Measurements from ENCODE around the gene SLC8A1.

Gene SLC8A1

DNA sequence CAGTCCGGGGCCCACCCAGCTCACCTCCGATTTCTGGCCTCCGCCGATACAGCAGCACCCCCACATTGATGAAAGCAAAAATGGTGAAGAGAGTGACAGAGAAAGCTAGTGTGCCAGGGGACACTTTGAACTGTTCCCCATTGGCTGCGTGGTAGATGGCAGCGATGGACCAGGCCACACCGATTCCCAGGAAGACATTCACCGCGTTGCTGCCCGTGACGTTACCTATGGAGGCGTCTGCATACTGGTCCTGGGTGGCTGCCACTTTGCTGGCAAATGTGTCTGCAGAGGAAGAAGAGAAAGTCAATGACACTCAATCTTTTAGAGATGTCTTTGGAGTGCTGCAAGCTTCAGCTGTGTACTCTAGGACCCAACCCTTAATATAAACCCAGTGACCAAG, 336.5 kb downstream of the SLC8A1 start:
- H3K9me3 ChIP-seq (ENCODE audit: insufficient read depth, low read length, severe bottlenecking): no peaks in the 10 kb centered on the region
- no peak overlapping the region for H3K4me2 ChIP-seq (ENCODE audit: insufficient read depth, low read length)
- H3K27me3 ChIP-seq (ENCODE audit: insufficient read depth, low read length, poor library complexity): no peaks in the 10 kb centered on the region
- no peak overlapping the region for H3K27ac ChIP-seq (ENCODE audit: low read length)
- no peak for TF ChIP-seq EZH2 (IDR thresholded peaks at IDR 0.05; ENCODE audit: borderline replicate concordance, low read depth, low read length, severe bottlenecking)
- no peak overlapping the region for H2AFZ ChIP-seq (ENCODE audit: low read depth, low read length)
- no peak for ATAC-seq (ENCODE audit: insufficient read depth, low read depth)
- no peak overlapping the region for H3K4me3 ChIP-seq (ENCODE audit: low read depth in 1 of 2, low read length in 2 of 2)
- H3K36me3 ChIP-seq (ENCODE audit: insufficient read depth, low read length): peaks cover 33% of the 10 kb centered on the region
- H3K4me1 ChIP-seq (ENCODE audit: insufficient read depth, low read length): no peaks in the 10 kb centered on the region
- no peaks in the 10 kb centered on the region for H4K20me1 ChIP-seq (ENCODE audit: insufficient read depth, low read length)
- no peaks in the 10 kb centered on the region for H3K79me2 ChIP-seq (ENCODE audit: insufficient read depth, low read length)
- no peak overlapping the region for H3K9ac ChIP-seq (ENCODE audit: low read depth, low read length)
- DNase-seq: no peak

DNA sequence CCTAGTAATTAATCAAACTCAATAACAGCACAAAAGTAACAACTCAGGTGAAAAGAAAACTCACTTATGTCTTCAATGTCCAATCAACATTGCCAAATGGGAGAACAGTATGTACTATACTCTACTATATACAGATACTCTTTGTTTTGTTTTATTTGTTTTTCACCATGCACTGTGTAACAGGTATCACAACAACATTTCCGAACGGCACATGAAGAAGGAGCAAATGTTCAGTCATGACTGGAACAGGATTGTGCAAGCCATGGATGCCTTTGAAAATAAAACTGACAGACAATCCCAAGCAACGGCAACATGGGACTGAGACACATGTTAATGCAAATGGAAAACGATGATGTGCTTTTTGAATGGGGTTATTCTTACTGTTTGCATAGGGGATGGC, 337.9 kb downstream of the SLC8A1 start:
- Histone ChIP-seq H3K36me3 (ENCODE audit: insufficient read depth, low read length) (peaks cover 38% of the 10 kb centered on the region), H3K9me3 (ENCODE audit: insufficient read depth, low read length, severe bottlenecking) (no peaks in the 10 kb centered on the region), H3K9ac (ENCODE audit: low read depth, low read length) (no peak overlapping the region), H3K79me2 (ENCODE audit: insufficient read depth, low read length) (no peaks in the 10 kb centered on the region), H3K27me3 (ENCODE audit: insufficient read depth, low read length, poor library complexity) (no peaks in the 10 kb centered on the region), H2AFZ (ENCODE audit: low read depth, low read length) (no peak overlapping the region), H4K20me1 (ENCODE audit: insufficient read depth, low read length) (no peaks in the 10 kb centered on the region), H3K4me1 (ENCODE audit: insufficient read depth, low read length) (no peaks in the 10 kb centered on the region), H3K4me3 (ENCODE audit: low read depth in 1 of 2, low read length in 2 of 2) (no peak overlapping the region), H3K27ac (ENCODE audit: low read length) (no peak overlapping the region), H3K4me2 (ENCODE audit: insufficient read depth, low read length) (no peak overlapping the region)
- DNase-seq (no peak), ATAC-seq (ENCODE audit: insufficient read depth, low read depth) (no peak)
- no peak for TF ChIP-seq EZH2 (IDR thresholded peaks at IDR 0.05; ENCODE audit: borderline replicate concordance, low read depth, low read length, severe bottlenecking)

DNA sequence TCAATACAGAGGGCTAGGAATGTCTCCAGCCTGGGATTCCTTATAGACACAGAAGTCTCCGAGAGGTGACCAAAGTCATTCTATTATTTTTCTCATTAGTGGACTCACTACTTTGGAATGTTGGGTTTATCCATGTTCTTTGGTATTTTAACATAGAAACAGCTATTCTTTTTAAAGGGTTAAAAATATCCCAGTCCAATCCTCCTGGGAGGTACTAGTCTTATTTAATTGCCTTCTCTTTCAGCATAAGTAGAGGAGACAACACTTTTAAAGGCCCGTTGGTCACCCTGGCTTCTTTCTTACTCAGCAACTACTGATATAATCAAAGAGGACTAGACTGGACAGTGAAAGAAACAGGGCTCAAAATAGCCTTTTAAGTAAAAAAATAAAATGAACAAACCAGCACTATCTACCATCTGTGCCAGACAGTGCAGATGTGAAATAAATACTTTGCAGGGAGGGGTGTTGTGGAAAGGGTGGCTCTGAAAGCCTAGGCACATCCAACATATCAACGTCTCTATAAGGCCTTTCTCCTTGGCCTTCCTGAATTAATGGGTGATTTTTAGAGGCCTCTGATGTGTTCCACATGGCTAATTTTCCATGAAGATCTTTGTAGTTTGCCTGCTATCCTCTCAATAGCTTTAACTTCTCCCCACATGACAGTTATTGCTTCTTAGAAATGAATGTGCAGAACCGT, 338.5 kb downstream of the SLC8A1 start:
- no peak for TF ChIP-seq EZH2 (IDR thresholded peaks at IDR 0.05; ENCODE audit: borderline replicate concordance, low read depth, low read length, severe bottlenecking)
- TF ChIP-seq, protein P1, sequence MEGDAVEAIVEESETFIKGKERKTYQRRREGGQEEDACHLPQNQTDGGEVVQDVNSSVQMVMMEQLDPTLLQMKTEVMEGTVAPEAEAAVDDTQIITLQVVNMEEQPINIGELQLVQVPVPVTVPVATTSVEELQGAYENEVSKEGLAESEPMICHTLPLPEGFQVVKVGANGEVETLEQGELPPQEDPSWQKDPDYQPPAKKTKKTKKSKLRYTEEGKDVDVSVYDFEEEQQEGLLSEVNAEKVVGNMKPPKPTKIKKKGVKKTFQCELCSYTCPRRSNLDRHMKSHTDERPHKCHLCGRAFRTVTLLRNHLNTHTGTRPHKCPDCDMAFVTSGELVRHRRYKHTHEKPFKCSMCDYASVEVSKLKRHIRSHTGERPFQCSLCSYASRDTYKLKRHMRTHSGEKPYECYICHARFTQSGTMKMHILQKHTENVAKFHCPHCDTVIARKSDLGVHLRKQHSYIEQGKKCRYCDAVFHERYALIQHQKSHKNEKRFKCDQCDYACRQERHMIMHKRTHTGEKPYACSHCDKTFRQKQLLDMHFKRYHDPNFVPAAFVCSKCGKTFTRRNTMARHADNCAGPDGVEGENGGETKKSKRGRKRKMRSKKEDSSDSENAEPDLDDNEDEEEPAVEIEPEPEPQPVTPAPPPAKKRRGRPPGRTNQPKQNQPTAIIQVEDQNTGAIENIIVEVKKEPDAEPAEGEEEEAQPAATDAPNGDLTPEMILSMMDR (IDR thresholded peaks at IDR 0.05; ENCODE audit: borderline replicate concordance, extremely low read depth, low read length, poor library complexity, severe bottlenecking): no peak
- no peak overlapping the region for H3K27ac ChIP-seq (ENCODE audit: low read length)
- no peaks in the 10 kb centered on the region for H3K4me1 ChIP-seq (ENCODE audit: insufficient read depth, low read length)
- no peak overlapping the region for H3K9ac ChIP-seq (ENCODE audit: low read depth, low read length)
- DNase-seq: no peak
- ATAC-seq (ENCODE audit: insufficient read depth, low read depth): no peak
- peaks cover 38% of the 10 kb centered on the region for H3K36me3 ChIP-seq (ENCODE audit: insufficient read depth, low read length)
- H3K27me3 ChIP-seq (ENCODE audit: insufficient read depth, low read length, poor library complexity): no peaks in the 10 kb centered on the region
- no peaks in the 10 kb centered on the region for H3K79me2 ChIP-seq (ENCODE audit: insufficient read depth, low read length)
- no peaks in the 10 kb centered on the region for H3K9me3 ChIP-seq (ENCODE audit: insufficient read depth, low read length, severe bottlenecking)
- H3K4me2 ChIP-seq (ENCODE audit: insufficient read depth, low read length): no peak overlapping the region
- no peak overlapping the region for H2AFZ ChIP-seq (ENCODE audit: low read depth, low read length)
- H4K20me1 ChIP-seq (ENCODE audit: insufficient read depth, low read length): no peaks in the 10 kb centered on the region
- no peak overlapping the region for H3K4me3 ChIP-seq (ENCODE audit: low read depth in 1 of 2, low read length in 2 of 2)

DNA sequence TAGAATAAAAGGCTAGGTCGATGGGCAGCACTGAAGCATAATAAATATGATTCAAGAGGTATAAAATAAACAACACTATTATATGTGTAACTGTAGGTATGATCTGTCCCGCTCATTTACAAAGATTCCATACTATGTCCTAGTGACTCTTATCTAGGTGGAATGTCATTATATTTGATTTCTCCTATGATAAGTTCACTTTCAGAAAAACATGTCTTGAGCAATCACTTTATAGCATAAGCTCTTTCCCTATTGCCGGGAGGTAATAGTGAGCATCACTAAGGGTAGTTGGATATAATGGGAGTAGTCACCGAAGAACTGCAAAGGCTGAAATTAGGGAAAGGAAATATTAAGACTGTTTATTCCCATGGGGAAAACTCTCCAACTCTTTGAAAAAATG, 342.5 kb downstream of the SLC8A1 start:
- peaks cover 16% of the 10 kb centered on the region; the same call in 1 of the 2 replicates for H3K36me3 ChIP-seq (ENCODE audit: insufficient read depth, low read length)
- ATAC-seq (ENCODE audit: insufficient read depth, low read depth) (no peak), DNase-seq (no peak)
- H3K79me2 ChIP-seq (ENCODE audit: insufficient read depth, low read length): no peaks in the 10 kb centered on the region
- no peak overlapping the region for H3K27ac ChIP-seq (ENCODE audit: low read length)
- H2AFZ ChIP-seq (ENCODE audit: low read depth, low read length): no peak overlapping the region
- H3K4me2 ChIP-seq (ENCODE audit: insufficient read depth, low read length): no peak overlapping the region
- H3K9ac ChIP-seq (ENCODE audit: low read depth, low read length): no peak overlapping the region
- no peak overlapping the region for H3K4me3 ChIP-seq (ENCODE audit: low read depth in 1 of 2, low read length in 2 of 2)
- 0 out of 2 replicates have a peak, but pooled peaks cover 3% of the 10 kb centered on the region for H3K4me1 ChIP-seq (ENCODE audit: insufficient read depth, low read length)
- TF ChIP-seq, protein P1 (IDR thresholded peaks at IDR 0.05; ENCODE audit: borderline replicate concordance, extremely low read depth, low read length, poor library complexity, severe bottlenecking): no peak
- TF ChIP-seq EZH2 (IDR thresholded peaks at IDR 0.05; ENCODE audit: borderline replicate concordance, low read depth, low read length, severe bottlenecking): no peak
- H3K27me3 ChIP-seq (ENCODE audit: insufficient read depth, low read length, poor library complexity): no peaks in the 10 kb centered on the region
- H4K20me1 ChIP-seq (ENCODE audit: insufficient read depth, low read length): no peaks in the 10 kb centered on the region
- no peaks in the 10 kb centered on the region for H3K9me3 ChIP-seq (ENCODE audit: insufficient read depth, low read length, severe bottlenecking)
